SW 1271 (cell line): ENCODE data around the gene PAPSS1.
"Not testable (repeated sequence)": the region's sequence is repeated elsewhere in the genome, so short reads cannot be mapped to it uniquely, and the experiment has no call there.

ENCODE experiments used
- DNase-seq, 2 experiments: peaks; one replicate each; lab custom pipeline; 2025; lab: John Stamatoyannopoulos, UW

Gene PAPSS1

DNA sequence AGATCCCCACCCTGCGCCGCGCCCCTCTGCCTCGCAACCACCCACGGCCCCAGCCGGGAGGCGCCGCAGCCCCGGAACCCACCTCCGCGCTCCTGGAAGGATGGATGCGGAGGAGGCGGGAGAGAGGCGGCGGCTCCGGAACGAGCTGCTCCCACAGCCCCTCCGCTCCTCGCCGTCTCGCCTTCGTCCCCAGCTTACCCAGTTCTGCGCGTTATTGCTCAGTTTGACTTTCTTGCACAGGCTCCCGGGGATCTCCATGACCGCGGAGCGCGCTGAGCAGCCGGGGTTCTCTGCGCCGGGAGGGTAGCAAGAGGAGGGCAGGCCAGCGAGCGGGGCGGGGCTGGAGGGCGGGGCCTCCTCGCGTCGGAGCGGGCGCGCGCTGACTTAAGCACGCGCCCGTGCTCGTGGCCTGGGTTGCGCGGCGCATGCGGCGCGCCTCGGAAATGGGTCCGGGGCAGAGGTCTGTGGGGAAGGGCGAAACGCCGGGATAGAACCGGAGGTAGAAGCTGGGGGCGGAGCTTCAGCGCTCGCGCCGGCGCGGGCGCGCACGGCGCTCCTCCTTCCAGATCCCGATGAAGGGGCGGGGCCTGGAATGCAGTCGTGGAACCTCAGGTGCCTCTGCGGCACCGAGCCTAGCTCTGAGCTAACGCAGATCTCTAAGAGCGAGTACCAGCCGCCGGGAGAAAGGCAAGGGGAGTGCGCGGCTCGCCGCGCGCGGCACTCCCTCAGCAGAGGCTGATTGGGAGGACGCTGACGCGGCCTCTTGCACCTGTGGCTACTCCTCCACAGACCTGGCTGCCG, at the start of gene PAPSS1:
PAPSS1 (minus strand) TSS at position 313 of the 801 bp plus-strand sequence; CDS start at position 258, 55 bp downstream.
- peak; percentile 71 to 84 for DNase-seq

DNA sequence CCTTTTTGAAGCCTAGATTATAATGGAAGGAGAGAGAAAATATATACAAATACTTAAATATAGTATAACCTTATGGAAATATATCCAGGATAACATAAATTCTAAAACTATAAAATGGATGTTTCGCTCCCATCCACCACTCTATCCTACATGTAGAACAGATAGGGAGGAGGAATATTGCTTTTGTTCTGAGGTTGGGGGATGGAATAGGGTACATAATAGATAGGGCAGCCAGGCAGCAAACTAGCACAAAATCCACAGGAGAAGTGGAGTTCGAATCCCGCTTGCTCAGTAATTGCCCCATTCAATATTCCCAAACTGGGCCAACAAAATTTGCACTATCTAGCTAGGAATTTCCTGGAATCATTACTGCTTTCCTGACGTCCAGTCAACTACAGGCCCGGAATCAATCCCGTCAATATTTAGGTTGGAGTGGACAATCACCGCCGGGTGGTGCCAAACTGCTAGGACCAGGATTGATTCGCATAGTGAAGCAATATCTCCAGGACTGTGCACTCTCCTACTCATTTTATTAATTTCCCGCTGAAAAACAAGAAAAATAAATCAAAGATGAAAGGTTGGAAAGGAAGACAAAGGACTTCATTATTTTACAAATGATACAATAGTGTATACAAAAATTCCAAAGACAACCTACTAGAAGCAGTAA, 40.4 kb upstream of the PAPSS1 start:
- DNase-seq, result no peak

DNA sequence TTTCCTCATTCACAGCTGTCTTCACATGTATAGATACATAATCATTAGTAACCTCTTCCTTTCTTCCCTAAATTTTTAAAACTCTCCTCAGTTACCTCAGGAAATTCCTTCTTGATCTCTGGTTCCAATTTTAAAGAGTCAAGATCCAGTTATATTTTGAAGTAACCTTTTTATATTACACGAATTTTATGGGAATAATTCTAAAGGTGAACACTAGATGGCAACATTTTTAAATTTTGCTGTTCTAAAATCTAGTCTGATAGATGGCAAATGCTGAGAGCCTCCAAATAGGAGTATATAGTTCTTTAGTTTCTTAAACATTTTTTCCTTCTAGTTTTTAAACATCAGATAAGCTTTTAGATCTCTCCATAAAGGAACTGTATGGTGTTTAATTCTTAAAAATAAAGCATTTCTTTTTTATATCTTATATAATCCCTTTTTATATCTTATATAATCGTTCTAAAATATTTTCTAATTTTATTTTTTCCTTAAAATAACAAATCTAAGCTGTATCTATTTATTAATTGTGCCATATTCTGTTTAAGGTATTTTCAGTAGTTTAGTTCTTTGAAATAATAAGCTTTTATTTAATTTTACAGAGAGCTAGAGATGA, 37.9 kb upstream of the PAPSS1 start:
- peak in 1 of 2 experiments; percentile 27 for DNase-seq

DNA sequence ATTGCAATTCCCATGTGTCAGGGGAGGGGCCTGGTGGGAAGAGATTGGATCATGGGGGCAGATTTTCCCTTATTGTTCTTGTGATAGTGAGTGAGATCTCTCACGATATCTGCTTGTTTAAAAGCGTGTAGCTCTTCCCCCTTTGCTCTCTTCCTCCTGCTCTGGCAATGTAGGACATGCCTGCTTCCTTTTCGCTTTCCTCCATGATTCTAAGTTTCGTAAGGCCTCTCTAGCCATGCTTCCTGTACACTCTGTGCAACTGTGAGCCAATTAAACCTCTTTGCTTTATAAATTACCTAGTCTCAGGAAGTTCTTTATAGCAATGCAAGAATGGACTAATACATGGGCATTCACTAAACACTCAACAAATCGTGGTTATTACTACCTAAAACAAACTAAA, 37.2 kb upstream of the PAPSS1 start:
- DNase-seq, result no peak

- no peak for DNase-seq
Measured at GRCh38 chr4:107755841-107756356, 35.9 kb upstream of the PAPSS1 start.

- DNase-seq, result no peak
Measured at GRCh38 chr4:107751670-107752069, 31.6 kb upstream of the PAPSS1 start.

- DNase-seq, result no peak
Measured at GRCh38 chr4:107747748-107748486, 27.9 kb upstream of the PAPSS1 start.

GRCh38 chr4:107746161-107746560, 26.1 kb upstream of the PAPSS1 start:
- DNase-seq, result no peak

GRCh38 chr4:107744532-107744931, 24.5 kb upstream of the PAPSS1 start:
- no peak for DNase-seq

DNA sequence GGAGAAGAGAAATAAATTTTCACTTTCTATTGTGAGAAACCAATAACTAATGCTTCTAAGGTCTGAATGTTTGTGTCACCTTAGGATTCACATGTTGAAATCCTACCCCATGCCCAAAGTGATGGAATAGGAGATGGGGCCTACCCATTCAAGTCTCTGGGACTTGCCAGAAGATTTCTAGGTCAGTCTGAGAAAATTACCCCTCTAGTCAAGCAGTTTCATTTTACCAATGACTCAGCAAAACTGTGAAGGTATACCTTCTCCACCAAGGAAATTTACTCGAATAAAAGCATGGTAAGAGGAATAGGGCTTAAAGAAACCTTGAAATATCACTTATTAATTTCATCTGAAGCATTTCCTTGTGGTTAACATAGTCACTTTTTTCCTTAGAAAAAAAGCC, 23.5 kb upstream of the PAPSS1 start:
- DNase-seq, result no peak

DNA sequence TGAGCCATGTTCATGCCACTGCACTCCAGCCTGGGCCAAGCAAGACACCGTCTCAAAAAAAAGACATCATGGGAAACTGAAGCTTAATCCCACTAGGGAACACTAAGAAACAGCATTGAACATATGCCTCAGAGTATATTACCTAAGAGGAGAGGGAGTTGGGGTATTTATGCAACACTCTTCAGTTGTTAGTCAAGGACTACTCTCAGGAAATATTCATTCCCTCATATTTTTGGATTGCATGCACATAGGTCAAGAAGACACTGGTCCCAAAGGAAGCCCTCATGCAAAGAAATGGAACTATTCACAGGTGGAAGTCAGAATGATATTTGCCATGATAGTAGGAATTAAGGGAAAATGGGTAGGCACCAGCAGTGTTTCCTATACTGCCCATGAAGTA, 22.8 kb upstream of the PAPSS1 start:
- no peak for DNase-seq

- DNase-seq, result no peak
Measured at GRCh38 chr4:107742196-107742595, 22.2 kb upstream of the PAPSS1 start.

DNA sequence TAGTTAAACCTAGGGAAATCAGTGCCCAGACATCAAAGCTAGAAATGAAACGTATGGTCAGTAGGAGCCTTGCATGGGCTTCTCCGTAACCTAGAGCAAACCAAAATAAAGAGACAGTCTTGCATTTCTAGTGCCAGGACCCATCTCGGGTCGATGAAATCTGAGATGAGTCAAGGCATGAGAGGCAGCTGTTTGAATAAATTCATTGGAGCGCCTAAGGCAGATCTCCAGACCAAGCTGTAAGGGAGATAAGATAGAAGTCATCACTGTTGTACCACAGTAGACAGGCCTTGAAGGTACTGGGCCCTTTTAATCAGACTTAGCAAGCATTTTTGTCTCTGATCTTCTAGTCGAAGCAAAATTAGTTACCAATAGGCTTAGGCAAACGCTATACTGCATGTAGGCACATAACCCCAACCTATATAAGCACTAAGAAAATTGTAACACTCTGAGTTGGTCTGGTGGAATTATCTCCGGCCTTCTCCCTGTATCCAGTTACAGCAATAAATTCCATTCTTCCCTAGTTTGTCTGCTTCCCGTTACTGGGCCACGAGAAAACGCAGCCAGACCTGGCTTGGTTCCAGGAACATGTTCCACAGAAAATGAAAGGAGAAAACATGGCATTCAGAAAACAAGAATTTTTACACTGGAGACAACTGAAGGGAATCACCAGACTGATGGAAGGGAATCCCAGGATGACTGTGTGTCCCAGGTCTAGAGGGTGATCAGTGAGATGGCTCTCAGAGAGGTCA, 21.1 kb upstream of the PAPSS1 start:
- DNase-seq, result no peak

GRCh38 chr4:107740381-107740780, 20.3 kb upstream of the PAPSS1 start:
- peak in 1 of 2 experiments; percentile 8 for DNase-seq

DNA sequence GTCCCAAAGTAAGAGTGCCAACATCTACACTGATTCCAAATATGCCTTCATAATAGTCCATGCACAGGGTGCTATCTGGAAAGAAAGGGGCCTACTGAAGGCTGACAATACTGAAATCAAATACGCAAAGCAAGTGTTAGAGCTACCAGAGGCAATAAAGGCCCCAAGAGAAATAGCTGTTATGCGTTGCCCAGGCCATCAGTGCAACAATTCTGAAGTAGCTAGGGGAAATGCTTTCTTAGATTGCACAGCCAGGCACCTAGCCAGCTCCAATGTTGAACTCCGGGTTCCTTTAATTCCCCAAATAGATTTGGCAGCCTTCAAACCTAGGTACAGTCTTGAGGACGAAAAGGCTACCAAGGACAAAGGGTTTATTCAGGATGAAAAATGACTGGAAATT, 17.4 kb upstream of the PAPSS1 start:
- no peak for DNase-seq

- DNase-seq, result peak in 1 of 2 experiments; percentile 46
Measured at GRCh38 chr4:107736924-107737448, 17.0 kb upstream of the PAPSS1 start.

GRCh38 chr4:107736037-107736436, 16.0 kb upstream of the PAPSS1 start:
- no peak for DNase-seq

DNA sequence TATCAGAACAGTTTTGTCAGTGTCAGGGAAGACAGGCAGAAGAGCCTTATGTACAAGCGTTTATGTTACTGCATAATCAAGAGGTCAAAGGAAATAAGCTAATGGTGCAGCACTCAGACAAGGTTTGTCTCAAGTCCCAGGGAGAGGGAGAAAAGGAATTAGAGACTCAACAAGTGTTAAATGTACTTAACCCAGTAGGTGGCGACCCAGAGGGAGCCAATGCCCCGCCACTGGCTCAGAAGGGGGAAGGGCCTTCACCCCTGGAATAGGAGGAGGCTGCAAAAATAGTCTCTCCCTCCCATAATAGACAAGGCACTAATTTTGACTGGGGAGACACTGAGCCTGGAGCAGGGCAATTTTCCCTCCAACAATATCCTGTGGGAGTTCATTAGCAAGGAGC, 14.1 kb upstream of the PAPSS1 start:
- peak in 1 of 2 experiments; percentile 10 for DNase-seq

GRCh38 chr4:107733431-107733925, 13.4 kb upstream of the PAPSS1 start:
- DNase-seq, result no peak

DNA sequence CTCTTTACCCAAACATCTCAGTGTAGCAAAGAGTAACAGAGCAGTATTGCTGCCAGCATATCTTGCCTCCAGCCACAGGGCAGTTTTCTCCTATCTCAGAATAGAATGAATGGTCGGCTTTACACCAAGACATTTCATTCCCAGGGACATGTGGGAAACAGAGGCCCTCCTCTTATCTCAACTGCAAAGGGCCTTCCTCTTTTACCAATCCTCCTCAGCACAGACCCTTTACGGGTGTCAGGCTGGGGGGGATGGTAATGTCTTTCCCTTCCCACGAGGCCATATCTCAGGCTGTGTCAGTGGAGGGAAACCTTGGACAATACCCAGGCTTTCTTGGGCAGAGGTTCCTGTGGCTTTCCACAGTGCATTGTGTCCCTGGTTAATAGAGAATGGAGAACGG, 9.0 kb upstream of the PAPSS1 start:
- not testable (repeated sequence) for DNase-seq
